Neural cell (in vitro differentiated cells): Measurements from ENCODE around the gene ZDHHC3. TPM values are rescaled to one million over a fixed set of nuclear protein-coding genes. Genes with fewer than 3 reads are reported as not detected.

Experiments used
- H2AFZ ChIP-seq: fragments of 200-600, 300-800 bp; sonication (generic), shearing (Covaris generic); 2 replicates; pipeline ENCODE4 v1.6.0; 2014; ENCODE audit warnings: low read depth, mild to moderate bottlenecking, antibody characterized with exemption, low read length, moderate library complexity
- H3F3A ChIP-seq: fragments of 200-600 bp; shearing (Covaris generic); 2 replicates; pipeline ENCODE4 v1.6.1; 2016; ENCODE audit warnings: mild to moderate bottlenecking, moderate library complexity, mixed read lengths, antibody characterized with exemption, low read length; ENCODE audit not compliant: insufficient read depth, poor library complexity, severe bottlenecking
- H3K27ac ChIP-seq: fragments of 200-600, 300-800 bp; sonication (generic), shearing (Covaris generic); 2 replicates; pipeline ENCODE4 v1.5.1; 2014; ENCODE audit warnings: mild to moderate bottlenecking, low read length, moderate library complexity
- H3K27me3 ChIP-seq: fragments of 300-800, 200-600 bp; sonication (generic), shearing (Covaris generic); 2 replicates; pipeline ENCODE4 v1.6.0; 2014; ENCODE audit warnings: mild to moderate bottlenecking, low read depth, low read length, moderate library complexity; ENCODE audit not compliant: insufficient read depth
- H3K36me3 ChIP-seq: fragments of 300-800, 200-600 bp; sonication (generic), shearing (Covaris generic); 2 replicates; pipeline ENCODE4 v1.5.1; 2014; ENCODE audit warnings: mild to moderate bottlenecking, antibody characterized with exemption, low read length, moderate library complexity; ENCODE audit not compliant: insufficient read depth
- H3K4me2 ChIP-seq: fragments of 300-800, 200-600 bp; sonication (generic), shearing (Covaris generic); 2 replicates; pipeline ENCODE4 v1.6.0; 2014; ENCODE audit warnings: mild to moderate bottlenecking, low read length
- H3K4me3 ChIP-seq: fragments of 300-800, 200-600 bp; sonication (generic), shearing (Covaris generic); 2 replicates; pipeline ENCODE4 v1.5.1; 2014; ENCODE audit warnings: mild to moderate bottlenecking, low read length, moderate library complexity
- H3K79me2 ChIP-seq: fragments of 200-600 bp; shearing (Covaris generic); replicated peaks from 2 replicates; pipeline ENCODE4 v1.6.0; 2014; ENCODE audit warnings: mild to moderate bottlenecking, low read length, moderate library complexity; ENCODE audit not compliant: insufficient read depth
- H3K9ac ChIP-seq: fragments of 300-800, 200-600 bp; sonication (generic), shearing (Covaris generic); 2 replicates; pipeline ENCODE4 v1.6.1; 2016; ENCODE audit warnings: mild to moderate bottlenecking, low read length, mixed read lengths
- H3K9me2 ChIP-seq: fragments of 200-600 bp; shearing (Covaris generic); 2 replicates; pipeline ENCODE4 v1.6.1; 2016; ENCODE audit warnings: mild to moderate bottlenecking, low read length, mixed read lengths; ENCODE audit not compliant: insufficient read depth
- H3K9me3 ChIP-seq: fragments of 200-600, 300-800 bp; sonication (generic), shearing (Covaris generic); 2 replicates; pipeline ENCODE4 v1.6.1; 2016; ENCODE audit warnings: mild to moderate bottlenecking, mixed run types, low read length, moderate library complexity, mixed read lengths
- H4K20me1 ChIP-seq: fragments of 200-600 bp; shearing (Covaris generic); 2 replicates; pipeline ENCODE4 v1.6.1; 2016; ENCODE audit warnings: mild to moderate bottlenecking, mixed run types; ENCODE audit not compliant: insufficient read depth
- EP300 ChIP-seq: fragments of 450-650 bp; conservative IDR thresholded peaks from 2 replicates; pipeline ENCODE4 v1.6.1; 2014; ENCODE audit warnings: antibody characterized with exemption, mild to moderate bottlenecking, moderate library complexity; ENCODE audit not compliant: poor library complexity, severe bottlenecking
- EZH2 ChIP-seq: fragments of 200-600, 300-800 bp; shearing (Covaris generic), sonication (generic); IDR thresholded peaks from 2 replicates; pipeline ENCODE4 v1.6.1; 2014; ENCODE audit warnings: antibody characterized with exemption, low read length, borderline replicate concordance, mild to moderate bottlenecking; ENCODE audit not compliant: insufficient read depth, poor library complexity, severe bottlenecking
- MXI1 ChIP-seq: fragments of 450-650 bp; conservative IDR thresholded peaks from 2 replicates; pipeline ENCODE4 v1.6.1; 2014; ENCODE audit warnings: antibody characterized with exemption, mild to moderate bottlenecking; ENCODE audit not compliant: poor library complexity, severe bottlenecking
- POLR2AphosphoS5 ChIP-seq: IDR thresholded peaks from 2 replicates; pipeline ENCODE4 v1.6.1; 2012
- RAD21 ChIP-seq: fragments of 450-650 bp; conservative IDR thresholded peaks from 2 replicates; pipeline ENCODE4 v1.6.1; 2014; ENCODE audit warnings: antibody characterized with exemption, mild to moderate bottlenecking, moderate library complexity
- REST ChIP-seq: IDR thresholded peaks from 2 replicates; pipeline ENCODE4 v1.6.1; 2012; ENCODE audit warnings: borderline replicate concordance
- SMC3 ChIP-seq: fragments of 450-650 bp; conservative IDR thresholded peaks from 2 replicates; pipeline ENCODE4 v1.6.1; 2014; ENCODE audit warnings: antibody characterized with exemption, mild to moderate bottlenecking, moderate library complexity; ENCODE audit not compliant: poor library complexity
- TAF1 ChIP-seq: IDR thresholded peaks from 2 replicates; pipeline ENCODE4 v1.6.1; 2012; ENCODE audit warnings: low read depth
- polyA plus RNA-seq: library from polyadenylated mRNA; depleted of rRNA; stranded (reverse); fragments of >200 nt; gene quantifications from 2 replicates; pipeline ENCODE4 v1.2.3, GENCODE V29; 2014
- TF ChIP-seq, protein P1 (sequence below): fragments of 450-650 bp; IDR thresholded peaks from 2 replicates; pipeline ENCODE4 v1.5.1; 2014; ENCODE audit warnings: antibody characterized with exemption, mild to moderate bottlenecking, moderate library complexity; ENCODE audit not compliant: poor library complexity, severe bottlenecking

ZDHHC3 gene
- polyA plus RNA-seq, 1 donor from 2014 or later, result 35.8 TPM

- Histone ChIP-seq H3K9me3 (no peaks in the 10 kb centered on the region), H2AFZ (no peak overlapping the region), H3K9me2 (no peaks in the 10 kb centered on the region), H3K4me3 (no peak overlapping the region), H3K79me2 (peaks cover 19% of the 10 kb centered on the region), H3K4me2 (no peak overlapping the region), H3K9ac (no peak overlapping the region), H3F3A (no peaks in the 10 kb centered on the region), H4K20me1 (no peaks in the 10 kb centered on the region), H3K27ac (no peak overlapping the region), H3K27me3 (no peaks in the 10 kb centered on the region), H3K36me3 (no peaks in the 10 kb centered on the region)
- TF ChIP-seq RAD21 (no peak), EZH2 (no peak), MXI1 (no peak), EP300 (no peak), TAF1 (no peak), POLR2AphosphoS5 (no peak), REST (no peak), SMC3 (no peak)
- TF ChIP-seq, protein P1, sequence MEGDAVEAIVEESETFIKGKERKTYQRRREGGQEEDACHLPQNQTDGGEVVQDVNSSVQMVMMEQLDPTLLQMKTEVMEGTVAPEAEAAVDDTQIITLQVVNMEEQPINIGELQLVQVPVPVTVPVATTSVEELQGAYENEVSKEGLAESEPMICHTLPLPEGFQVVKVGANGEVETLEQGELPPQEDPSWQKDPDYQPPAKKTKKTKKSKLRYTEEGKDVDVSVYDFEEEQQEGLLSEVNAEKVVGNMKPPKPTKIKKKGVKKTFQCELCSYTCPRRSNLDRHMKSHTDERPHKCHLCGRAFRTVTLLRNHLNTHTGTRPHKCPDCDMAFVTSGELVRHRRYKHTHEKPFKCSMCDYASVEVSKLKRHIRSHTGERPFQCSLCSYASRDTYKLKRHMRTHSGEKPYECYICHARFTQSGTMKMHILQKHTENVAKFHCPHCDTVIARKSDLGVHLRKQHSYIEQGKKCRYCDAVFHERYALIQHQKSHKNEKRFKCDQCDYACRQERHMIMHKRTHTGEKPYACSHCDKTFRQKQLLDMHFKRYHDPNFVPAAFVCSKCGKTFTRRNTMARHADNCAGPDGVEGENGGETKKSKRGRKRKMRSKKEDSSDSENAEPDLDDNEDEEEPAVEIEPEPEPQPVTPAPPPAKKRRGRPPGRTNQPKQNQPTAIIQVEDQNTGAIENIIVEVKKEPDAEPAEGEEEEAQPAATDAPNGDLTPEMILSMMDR, result no peak
These were observed 14.1 kb downstream of the ZDHHC3 start for GRCh38 chr3:44961888-44962287.

GRCh38 chr3:44960387-44961026 is 15.5 kb downstream of the ZDHHC3 start:
- no peak overlapping the region for H2AFZ ChIP-seq
- TF ChIP-seq MXI1 (no peak), TAF1 (no peak), POLR2AphosphoS5 (no peak), EZH2 (no peak), RAD21 (no peak), SMC3 (no peak), EP300 (no peak), REST (no peak)
- TF ChIP-seq, protein P1, result no peak
- no peaks in the 10 kb centered on the region for H3K27me3 ChIP-seq
- H3K4me2 ChIP-seq, result no peak overlapping the region
- no peaks in the 10 kb centered on the region for H3K9me3 ChIP-seq
- H3K4me3 ChIP-seq, result no peak overlapping the region
- no peaks in the 10 kb centered on the region for H3F3A ChIP-seq
- H3K9me2 ChIP-seq, result no peaks in the 10 kb centered on the region
- H3K79me2 ChIP-seq, result peaks cover 11% of the 10 kb centered on the region
- H3K36me3 ChIP-seq, result no peaks in the 10 kb centered on the region
- H3K27ac ChIP-seq, result no peak overlapping the region
- H4K20me1 ChIP-seq, result no peaks in the 10 kb centered on the region
- no peak overlapping the region for H3K9ac ChIP-seq
